ENCODE measurements around the gene CPN2.

CPN2 gene

GRCh38 chr3:194379651-194380050, 28.5 kb upstream of the CPN2 start:
- no peak for DNase-seq

DNA sequence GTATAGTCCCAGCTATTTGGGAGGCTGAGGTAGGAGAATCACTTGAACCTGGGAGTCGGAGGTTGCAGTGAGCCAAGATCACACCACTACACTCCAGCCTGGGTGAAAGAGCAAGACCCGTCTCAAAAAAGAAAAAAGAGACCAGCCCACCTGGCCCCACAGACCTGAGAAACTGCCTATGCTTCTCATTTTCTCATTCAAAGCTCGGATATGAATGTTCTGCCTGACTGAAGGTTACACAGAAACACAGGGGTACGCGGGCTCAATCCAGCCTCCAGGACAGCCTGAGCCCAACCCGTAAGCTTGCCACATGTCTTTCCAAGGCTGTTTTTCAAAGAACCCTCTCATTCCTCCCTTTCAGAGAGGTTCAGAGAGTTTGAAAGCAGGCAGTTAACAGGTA, 28.1 kb upstream of the CPN2 start:
- no peak for DNase-seq

DNA sequence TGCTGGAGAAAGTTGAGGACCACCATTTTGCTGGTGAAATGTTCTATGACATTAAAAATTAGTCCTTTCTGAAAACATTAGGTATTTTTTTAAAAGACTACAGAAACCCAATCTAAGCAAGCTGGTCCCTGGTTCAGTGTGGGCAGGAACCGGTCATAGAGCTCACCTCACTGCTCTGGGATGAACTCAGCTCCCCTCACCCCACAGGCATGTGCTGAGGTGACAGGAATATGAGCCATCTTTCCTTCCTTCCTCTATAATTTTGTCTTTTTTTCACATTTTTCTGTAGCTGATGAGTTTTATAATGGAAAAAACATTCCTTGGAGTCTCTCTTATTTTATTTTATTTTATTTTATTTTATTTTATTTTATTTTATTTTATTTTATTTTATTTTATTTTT, 26.6 kb upstream of the CPN2 start:
- DNase-seq, result no peak

- DNase-seq, result no peak
These were observed 25.1 kb upstream of the CPN2 start for GRCh38 chr3:194376241-194376560.

DNA sequence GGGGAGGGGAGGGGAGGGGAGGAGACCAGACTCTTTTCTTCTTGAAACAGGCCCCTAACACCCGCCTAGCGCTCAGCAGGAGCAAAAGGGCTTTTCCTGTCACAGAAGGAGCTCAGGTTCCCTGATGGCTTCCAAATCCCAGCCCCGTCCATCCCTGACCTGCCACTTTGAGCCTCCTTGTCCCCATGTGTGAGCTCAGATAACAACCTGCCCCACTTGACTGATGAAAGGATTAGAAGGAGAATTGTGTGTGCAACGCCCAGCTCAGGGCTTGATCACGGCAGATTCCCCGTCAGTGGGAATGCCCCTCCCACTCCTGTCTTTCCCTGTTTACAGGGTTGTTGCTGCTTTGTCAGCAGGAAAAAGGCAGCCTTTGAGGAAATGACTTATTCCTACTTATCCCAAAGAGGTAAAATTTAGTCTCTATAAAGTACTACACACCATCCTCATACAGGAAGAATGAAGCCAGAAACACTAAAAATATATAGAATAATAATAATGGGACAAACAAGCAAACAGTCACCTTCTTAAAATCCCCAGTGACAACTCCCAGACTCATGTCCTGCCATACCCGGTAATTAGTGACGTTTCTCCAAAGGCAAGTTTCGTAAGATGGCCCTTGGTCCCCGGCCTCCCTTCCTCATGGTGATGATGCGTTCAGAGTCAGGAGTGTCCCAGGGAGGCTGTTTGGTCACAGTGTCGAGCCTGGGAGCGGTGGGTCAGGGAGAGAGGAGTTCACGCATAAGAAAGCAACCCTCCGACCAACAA, 24.5 kb upstream of the CPN2 start:
- DNase-seq, result no peak

GRCh38 chr3:194374935-194375334, 23.8 kb upstream of the CPN2 start:
- no peak for DNase-seq

DNA sequence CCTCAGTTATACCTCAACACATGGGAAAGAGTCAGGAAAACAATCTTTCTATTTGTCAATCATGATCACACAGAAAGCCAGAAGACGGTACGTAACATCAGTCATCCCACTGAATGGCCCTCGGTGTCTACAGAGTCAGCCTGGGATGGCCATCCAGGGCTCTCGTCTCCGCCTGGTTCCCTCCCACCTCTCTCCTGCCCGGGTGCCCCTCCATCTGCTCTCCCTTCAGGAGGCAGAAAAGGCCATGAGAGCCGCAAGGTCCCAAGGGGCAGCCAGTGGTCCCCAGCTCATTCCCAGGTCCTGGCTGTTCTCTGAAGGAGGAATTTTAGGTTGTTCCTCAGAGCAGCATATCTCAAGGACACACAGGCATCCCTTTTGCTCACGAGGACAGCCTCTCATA, 22.8 kb upstream of the CPN2 start:
- no peak for DNase-seq

DNA sequence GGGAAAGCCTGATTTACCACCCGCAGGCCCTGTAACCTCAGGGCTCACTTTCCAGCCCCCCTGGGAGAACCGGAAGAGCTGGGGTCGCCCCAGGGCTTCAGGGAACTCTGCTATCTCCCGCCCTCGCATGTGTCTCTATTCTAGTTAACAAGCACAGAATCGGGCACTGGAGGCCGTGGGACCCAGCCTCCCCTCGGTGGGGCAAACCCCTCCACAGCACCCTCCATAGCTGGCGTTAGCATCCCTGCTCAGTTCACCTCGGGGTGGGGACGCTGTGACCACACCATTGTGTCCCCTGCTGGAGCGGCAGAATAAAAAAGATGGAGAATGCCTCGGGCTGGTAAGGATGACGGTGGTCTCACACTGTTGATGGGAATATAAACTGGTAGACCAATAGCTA, 21.9 kb upstream of the CPN2 start:
- no peak for DNase-seq

GRCh38 chr3:194370753-194371152, 19.6 kb upstream of the CPN2 start:
- no peak for DNase-seq

DNA sequence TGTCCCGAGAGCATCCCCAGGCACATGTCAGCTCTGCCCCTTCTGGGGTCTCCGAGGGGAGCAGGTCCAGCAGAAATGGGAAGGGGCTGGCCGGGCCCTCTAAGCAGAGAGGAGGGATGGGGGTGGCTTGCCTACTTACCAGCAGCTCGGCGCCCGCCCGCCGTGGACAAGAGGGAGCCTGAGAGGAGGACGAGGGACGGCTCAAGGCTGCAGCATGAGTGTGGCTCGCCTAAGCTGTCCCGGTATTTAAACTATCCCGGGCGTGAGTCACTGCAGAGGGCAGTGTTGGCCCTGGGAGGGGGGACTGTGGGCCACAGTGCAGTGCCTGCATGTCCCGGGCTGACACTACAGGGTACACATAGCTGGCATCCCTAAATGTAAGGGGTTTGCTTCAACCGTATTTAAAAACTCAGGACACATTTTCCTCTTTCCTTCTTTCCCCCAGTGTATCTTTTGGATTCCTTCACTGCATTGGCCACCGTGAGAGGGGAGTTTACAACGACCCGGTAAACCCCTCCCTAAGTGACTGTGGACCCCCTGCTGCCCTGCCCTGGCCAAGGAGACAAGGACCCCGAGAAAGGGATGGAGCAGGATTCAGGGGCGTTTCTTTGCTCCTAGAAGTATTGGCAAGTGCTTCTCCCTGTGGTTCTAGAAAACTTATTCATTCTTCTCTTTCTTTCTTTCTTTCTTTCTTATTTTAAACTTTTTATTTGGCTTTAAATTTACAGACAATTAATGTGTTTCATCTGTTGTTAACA, 18.6 kb upstream of the CPN2 start, which contains the start of gene LRRC15:
LRRC15 (minus strand) TSS at position 222 of the 758 bp plus-strand sequence. CDS start 8,700 bp downstream, outside the sequence.
- DNase-seq, result no peak

- DNase-seq, result no peak
These were observed 17.8 kb upstream of the CPN2 start for GRCh38 chr3:194368918-194369317.

DNA sequence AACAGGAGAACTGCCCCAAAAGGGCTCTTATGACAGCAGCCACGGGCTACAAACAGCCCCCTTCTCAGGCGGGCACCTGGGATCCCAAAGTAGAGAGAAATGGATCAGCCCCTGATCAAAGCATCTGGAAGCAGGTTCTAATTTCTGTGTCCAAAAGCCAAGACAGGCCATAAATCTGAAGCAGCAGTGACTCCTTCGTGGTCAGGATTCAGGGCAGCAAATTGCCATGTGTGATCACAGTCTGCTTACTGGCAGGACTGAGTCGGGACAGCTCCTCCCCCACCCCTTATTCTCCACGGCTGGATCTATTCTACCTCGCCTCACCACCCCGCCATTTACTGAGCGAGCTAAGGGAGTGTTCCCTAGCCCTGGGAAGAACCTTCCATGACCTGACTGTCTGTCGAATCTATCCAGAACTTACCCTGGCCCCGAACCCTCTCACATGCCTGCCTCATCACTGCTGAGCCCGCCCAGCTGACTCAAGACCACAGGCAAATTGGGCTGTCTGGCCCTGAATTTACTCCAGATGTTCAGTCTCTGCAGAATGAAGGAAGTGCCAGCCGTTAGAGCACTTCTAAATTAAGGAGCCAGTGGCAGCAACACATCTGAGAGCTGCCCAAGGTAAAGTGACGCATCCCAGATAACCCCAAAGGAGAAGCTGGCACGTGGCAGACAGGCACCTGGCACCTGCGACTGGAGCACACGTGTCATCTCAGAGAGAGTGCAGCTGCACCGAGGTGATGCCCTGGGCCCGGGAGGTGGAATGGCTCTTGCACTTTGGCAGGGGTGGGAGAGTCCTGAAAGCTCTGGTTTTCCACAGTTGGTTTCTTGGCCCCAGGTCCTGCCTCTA, 17.1 kb upstream of the CPN2 start:
- no peak for DNase-seq

- no peak for DNase-seq
These were observed 14.9 kb upstream of the CPN2 start for GRCh38 chr3:194365978-194366490.

- DNase-seq, result no peak
These were observed 14.4 kb upstream of the CPN2 start for GRCh38 chr3:194365526-194365925.

DNA sequence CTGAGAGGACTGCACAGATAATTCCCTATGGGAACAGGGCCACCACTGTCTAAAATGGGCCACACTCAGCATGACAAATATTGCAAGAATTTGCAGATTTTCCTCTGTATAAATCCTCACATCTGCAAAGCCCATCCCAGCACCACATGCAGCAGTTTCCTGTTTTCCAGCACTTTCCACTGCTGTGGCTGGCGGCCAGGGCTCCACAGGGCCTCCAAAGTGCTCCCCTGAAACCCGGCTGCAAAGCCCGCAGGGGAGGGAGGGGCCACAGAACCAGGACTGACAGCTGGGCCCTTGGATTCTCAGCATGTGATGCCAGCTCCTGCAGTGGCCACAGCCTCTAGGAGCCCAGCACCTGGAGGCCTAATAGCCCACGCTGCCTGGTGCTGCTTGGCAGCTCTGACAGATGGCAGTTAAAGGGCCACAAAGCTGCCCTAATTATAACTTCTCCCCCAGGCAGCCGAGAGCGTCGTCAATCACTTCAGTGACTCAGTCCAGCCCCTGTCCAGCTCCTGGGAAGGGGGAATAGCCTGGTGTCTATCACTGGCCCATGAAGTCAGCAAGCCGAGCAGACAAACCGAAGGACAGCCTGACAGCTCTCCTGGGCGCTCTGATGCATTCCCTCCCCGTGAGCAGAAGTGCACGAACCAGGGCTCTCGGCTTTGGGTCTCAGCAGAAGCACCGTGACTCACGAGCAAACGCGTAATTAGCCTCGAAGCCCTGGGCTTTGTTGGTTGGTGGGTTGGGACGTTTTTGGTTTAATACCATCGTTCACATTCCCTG, 13.7 kb upstream of the CPN2 start:
- no peak for DNase-seq

- DNase-seq, result no peak
These were observed 13.2 kb upstream of the CPN2 start for GRCh38 chr3:194364314-194364651.

- DNase-seq, result no peak
These were observed 9.4 kb upstream of the CPN2 start for GRCh38 chr3:194360568-194360967.

- no peak for DNase-seq
These were observed 6.6 kb upstream of the CPN2 start for GRCh38 chr3:194357681-194358080.

GRCh38 chr3:194355379-194355778, 4.3 kb upstream of the CPN2 start:
- no peak for DNase-seq

DNA sequence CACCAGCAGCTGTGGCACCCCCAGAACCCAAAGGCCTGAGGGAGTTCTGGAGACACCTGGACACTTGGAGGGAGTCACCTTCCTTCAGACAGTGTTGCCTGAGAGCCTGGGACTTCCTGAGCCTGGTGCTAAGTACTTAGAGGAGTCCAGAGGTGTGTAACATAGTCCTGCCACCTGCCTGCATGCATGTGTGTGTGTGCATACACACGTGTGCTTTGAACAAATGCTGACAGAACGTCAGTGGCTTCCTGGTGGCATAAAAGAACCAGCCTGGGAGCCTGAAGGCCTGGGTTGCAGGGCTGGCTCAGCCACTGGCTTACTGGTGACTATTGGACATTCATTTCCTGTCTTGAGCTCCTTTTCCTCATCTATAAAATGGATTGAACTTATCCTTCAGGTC, 3.2 kb upstream of the CPN2 start:
- no peak for DNase-seq

- no peak for DNase-seq
These were observed 1.6 kb upstream of the CPN2 start for GRCh38 chr3:194352667-194353246.

DNA sequence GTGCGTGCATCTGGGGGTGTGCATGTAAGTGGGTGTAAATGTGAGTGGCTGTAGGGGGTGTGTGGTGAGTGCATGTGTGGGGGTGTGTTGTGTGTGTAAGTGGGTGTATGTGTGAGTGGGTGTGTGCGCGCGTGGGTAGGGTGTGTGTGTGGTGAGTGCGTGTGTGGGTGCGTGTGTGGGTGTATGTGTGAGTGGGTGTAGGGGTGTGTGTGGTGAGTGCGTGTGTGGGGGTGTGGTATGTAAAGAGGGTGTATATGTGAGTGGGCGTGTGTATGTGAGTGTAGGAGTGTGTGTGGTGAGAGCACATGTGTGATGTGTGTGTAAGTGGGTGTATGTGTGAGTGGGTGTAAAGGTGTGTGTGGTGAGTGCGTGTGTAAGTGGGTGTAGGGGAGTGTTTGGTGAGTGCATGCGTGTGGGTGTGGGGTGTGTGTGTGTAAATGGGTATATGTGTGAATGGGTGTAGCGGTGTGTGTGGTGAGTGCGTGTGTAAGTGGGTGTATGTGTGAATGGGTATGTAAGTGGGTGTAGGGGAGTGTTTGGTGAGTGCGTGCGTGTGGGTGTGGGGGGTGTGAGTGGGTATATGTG, 916 bp upstream of the CPN2 start:
- no peak for DNase-seq

Measured in hippocampal formation (tissue), 2 donors.